B cell (primary cell): Measurements from ENCODE around the gene FRK. TPM values are rescaled to one million over a fixed set of nuclear protein-coding genes. Genes with fewer than 3 reads are reported as not detected.

ENCODE experiments used
- ATAC-seq: fragments of 200-7000 bp; cut with Tn5 transposase; one replicate; pipeline ENCODE4 v1.10.0; 2021; ENCODE audit warnings: low read depth, mild to moderate bottlenecking, moderate number of reproducible peaks, moderate library complexity
- CTCF ChIA-PET: fragments of 350-600 bp; sonication (Branson Sonifier 250); formaldehyde crosslinking; loops from one replicate; lab custom pipeline; 2021; ENCODE audit warnings: antibody characterized with exemption, inconsistent platforms; lab: Charles Lee
- POLR2A ChIA-PET: fragments of 350-600 bp; sonication (Branson Sonifier 250); formaldehyde crosslinking; loops from one replicate; lab custom pipeline; 2021; ENCODE audit warnings: antibody characterized with exemption; lab: Charles Lee
- DNase-seq: peaks from one replicate; pipeline ENCODE4 v3.0.0; 2013
- H2AFZ ChIP-seq: 2 replicates; pipeline ENCODE4 v1.6.1; 2012; ENCODE audit warnings: mild to moderate bottlenecking, low read depth, low read length; ENCODE audit not compliant: insufficient read depth, poor library complexity, severe bottlenecking
- H3K27ac ChIP-seq, 2 donors: 1 replicate in 1 of 2; 2 replicates in 1 of 2; pipeline ENCODE4 v1.5.1; 2012 to 2013; ENCODE audit warnings: low read length in 2 of 2, mild to moderate bottlenecking in 2 of 2, moderate library complexity in 1 of 2
- H3K27me3 ChIP-seq, 4 experiments: fragments of 200-600 bp in 1 of 4; sonication (generic) in 1 of 4; replicated peaks in 1 of 4; 1 replicate in 2 of 4; 2 replicates in 2 of 4; pipeline versions ENCODE4 v1.6.1 to v1.7.0; 2013 to 2016; ENCODE audit warnings: low read length in 3 of 4, mild to moderate bottlenecking in 2 of 4, mixed read lengths in 1 of 4, moderate library complexity in 1 of 4; ENCODE audit not compliant: insufficient read depth in 4 of 4, control insufficient read depth in 3 of 4; ENCODE audit errors: control extremely low read depth in 1 of 4
- H3K36me3 ChIP-seq, 2 experiments: replicated peaks in 1 of 2; 1 replicate in 1 of 2; 2 replicates in 1 of 2; pipeline versions ENCODE4 v1.6.1 to v1.7.1; 2013; ENCODE audit warnings: low read length in 1 of 2; ENCODE audit not compliant: insufficient read depth in 2 of 2, control insufficient read depth in 1 of 2; ENCODE audit errors: control extremely low read depth in 1 of 2, extremely low read depth in 1 of 2
- H3K4me1 ChIP-seq, 2 donors: fragments of 200-600 bp in 1 of 2; sonication (generic) in 1 of 2; 1 replicate in 1 of 2; 2 replicates in 1 of 2; pipeline versions ENCODE4 v1.5.1 to v1.6.1; 2013 to 2017; ENCODE audit warnings: low read length in 2 of 2; ENCODE audit not compliant: control insufficient read depth in 2 of 2, insufficient read depth in 2 of 2
- H3K4me2 ChIP-seq: replicated peaks from 2 replicates; pipeline ENCODE3; 2012; ENCODE audit warnings: mild to moderate bottlenecking, low read depth, low read length; ENCODE audit not compliant: poor library complexity, severe bottlenecking
- H3K4me3 ChIP-seq, 5 experiments: fragments of 200-600 bp in 1 of 5; sonication (generic) in 1 of 5; 1 replicate in 3 of 5; 2 replicates in 2 of 5; pipeline versions ENCODE4 v1.5.1 to v1.7.0; 2011 to 2016; ENCODE audit warnings: low read length in 4 of 5, mild to moderate bottlenecking in 4 of 5, low read depth in 2 of 5, control low read depth in 1 of 5, moderate library complexity in 1 of 5; ENCODE audit not compliant: insufficient read depth in 1 of 5; ENCODE audit errors: control extremely low read depth in 1 of 5, extremely low read depth in 1 of 5
- H3K79me2 ChIP-seq: fragments of 200-600 bp; sonication (generic); one replicate; pipeline ENCODE4 v1.6.0; 2016; ENCODE audit warnings: low read length; ENCODE audit not compliant: control insufficient read depth, insufficient read depth
- H3K9ac ChIP-seq: fragments of 200-600 bp; sonication (generic); 2 replicates; pipeline ENCODE4 v1.6.1; 2017; ENCODE audit warnings: mild to moderate bottlenecking, low read length, moderate library complexity
- H3K9me3 ChIP-seq, 3 donors: one replicate each; pipeline versions ENCODE4 v1.6.1 to v1.7.1; 2013; ENCODE audit warnings: low read length in 2 of 3; ENCODE audit not compliant: control insufficient read depth in 2 of 3, insufficient read depth in 1 of 3; ENCODE audit errors: control extremely low read depth in 1 of 3
- H4K20me1 ChIP-seq: 2 replicates; pipeline ENCODE4 v1.6.0; 2012; ENCODE audit warnings: mild to moderate bottlenecking, low read length; ENCODE audit not compliant: insufficient read depth, control insufficient read depth, poor library complexity, severe bottlenecking
- H3K27ac Mint-ChIP-seq: one replicate; pipeline ENCODE4 v1.8.0; 2021; ENCODE audit warnings: mixed read lengths
- H3K27me3 Mint-ChIP-seq: one replicate; pipeline ENCODE4 v1.8.0; 2021; ENCODE audit warnings: mixed read lengths
- H3K4me1 Mint-ChIP-seq: one replicate; pipeline ENCODE4 v1.8.0; 2021; ENCODE audit warnings: mixed read lengths
- H3K4me3 Mint-ChIP-seq: one replicate; pipeline ENCODE4 v1.8.0; 2021; ENCODE audit warnings: mixed read lengths
- H3K9me3 Mint-ChIP-seq: one replicate; pipeline ENCODE4 v1.8.0; 2022; ENCODE audit warnings: mixed read lengths; ENCODE audit not compliant: insufficient read depth
- CTCF ChIP-seq: fragments of 200-600 bp; IDR thresholded peaks from one replicate; pipeline ENCODE4 v1.8.0; 2022; ENCODE audit warnings: antibody characterized with exemption, mild to moderate bottlenecking
- EZH2 ChIP-seq: IDR thresholded peaks from 2 replicates; pipeline ENCODE4 v1.6.1; 2012; ENCODE audit warnings: borderline replicate concordance, low read depth, mild to moderate bottlenecking, moderate library complexity, low read length; ENCODE audit not compliant: insufficient read depth, poor library complexity, severe bottlenecking
- WGBS: methylation state at CpG from one replicate; pipeline ENCODE4 v1.1.5; 2013; ENCODE audit warnings: missing lambda C conversion rate; ENCODE audit not compliant: insufficient coverage; 5-methylcytosine and 5-hydroxymethylcytosine counted together
- intact Hi-C: fragments of 100-400 bp; cut with micrococcal nuclease; formaldehyde crosslinking; loops from one replicate; pipeline ENCODE4 v1.10.0; 2022
- polyA plus RNA-seq: library from polyadenylated mRNA; depleted of rRNA; stranded (reverse); fragments of >200 nt; gene quantifications from 2 replicates; pipeline ENCODE4 v1.2.3, GENCODE V29; 2012
- total RNA-seq, 2 donors: library from RNA; stranded (reverse); fragments of 120-200 nt in 1 of 2; gene quantifications; 1 replicate in 1 of 2; 2 replicates in 1 of 2; pipeline versions ENCODE4 v1.2.3 to v1.2.4, GENCODE V29; 2013 to 2022

FRK gene
- total and polyA plus RNA-seq, 2 donors (not counting 1 experiment from before 2014, with no cell fraction given), result 0.01 to 0.07 TPM

GRCh38 chr6:116064666-116065065 lies 4.0 kb upstream of the FRK start:
- Histone ChIP-seq H3K9ac (no peak overlapping the region), H4K20me1 (no peaks in the 10 kb centered on the region), H3K27ac (no peak overlapping the region), H3K79me2 (no peaks in the 10 kb centered on the region), H2AFZ (no peak overlapping the region), H3K9me3 (no peaks in the 10 kb centered on the region), H3K27me3 (peaks cover 0 to 3% (median 0%) of the 10 kb centered on the region in 4 experiments), H3K4me3 (no peak overlapping the region), H3K36me3 (no peaks in the 10 kb centered on the region), H3K4me1 (no peaks in the 10 kb centered on the region), H3K4me2 (no peak overlapping the region)
- ChIA-PET POLR2A (no interaction called here), CTCF (no interaction called here)
- ATAC-seq, result no peak
- TF ChIP-seq EZH2 (no peak), CTCF (no peak)
- H3K27ac Mint-ChIP-seq, result no peak overlapping the region
- H3K4me1 Mint-ChIP-seq, result peaks cover 4% of the 10 kb centered on the region
- no peaks in the 10 kb centered on the region for H3K9me3 Mint-ChIP-seq
- intact Hi-C loops, result no loop called here
- no peak overlapping the region for H3K4me3 Mint-ChIP-seq
- peaks cover 12% of the 10 kb centered on the region for H3K27me3 Mint-ChIP-seq
- no peak for DNase-seq

- no peaks in the 10 kb centered on the region for H4K20me1 ChIP-seq
- CTCF ChIA-PET, result interaction anchor here (2.5 kb wide), 1 partner anchor 51 kb away, joined by 8 read pairs; no protein-coding TSS in a partner anchor
- Mint-ChIP-seq H3K27ac (no peak overlapping the region), H3K4me3 (no peak overlapping the region), H3K9me3 (no peaks in the 10 kb centered on the region), H3K27me3 (peaks cover 12% of the 10 kb centered on the region), H3K4me1 (peaks cover 6% of the 10 kb centered on the region)
- intact Hi-C loops, result no loop called here
- no peak overlapping the region for H3K27ac ChIP-seq
- no peaks in the 10 kb centered on the region for H3K4me1 ChIP-seq
- H3K4me3 ChIP-seq, result no peak overlapping the region
- no peaks in the 10 kb centered on the region for H3K79me2 ChIP-seq
- H3K9ac ChIP-seq, result no peak overlapping the region
- H2AFZ ChIP-seq, result no peak overlapping the region
- H3K36me3 ChIP-seq, result no peaks in the 10 kb centered on the region
- H3K4me2 ChIP-seq, result no peak overlapping the region
- POLR2A ChIA-PET, result no interaction called here
- peaks cover 0 to 2% (median under 1%) of the 10 kb centered on the region in 4 experiments for H3K27me3 ChIP-seq
- 83% methylated on average over 1 of the region's 4 CpGs for WGBS
- DNase-seq (no peak), ATAC-seq (no peak)
- H3K9me3 ChIP-seq, result no peaks in the 10 kb centered on the region
- TF ChIP-seq CTCF, result no peak
- no peak for TF ChIP-seq EZH2
Measured at GRCh38 chr6:116062496-116062895, 1.8 kb upstream of the FRK start.
